HepG2 (cell line): ENCODE measurements around the gene GDPGP1. TPM values are rescaled to one million over a fixed set of nuclear protein-coding genes. Genes with fewer than 3 reads are reported as not detected.

ENCODE experiments used
- CENPT ChIP-seq: sonication (generic); formaldehyde crosslinking; IDR thresholded peaks from 2 replicates; pipeline ENCODE4 v1.8.0; 2022; ENCODE audit warnings: low read depth, mild to moderate bottlenecking, moderate library complexity, missing genetic modification reagents
- CSRNP1 ChIP-seq: sonication (generic); formaldehyde crosslinking; IDR thresholded peaks from 2 replicates; pipeline ENCODE4 v1.8.1; 2023; ENCODE audit warnings: mild to moderate bottlenecking, missing genetic modification reagents
- EHMT2 ChIP-seq: fragments of 200-600 bp; sonication (generic); IDR thresholded peaks from 2 replicates; pipeline ENCODE4 v1.7.0; 2017; ENCODE audit warnings: antibody characterized with exemption, low read depth, low read length, borderline replicate concordance
- GABPB1 ChIP-seq: IDR thresholded peaks from 2 replicates; pipeline ENCODE4 v1.6.1; 2016; ENCODE audit warnings: mild to moderate bottlenecking, missing genetic modification reagents, moderate library complexity, missing compliant biosample characterization
- GPN1 ChIP-seq: sonication (generic); formaldehyde crosslinking; IDR thresholded peaks from 2 replicates; pipeline ENCODE4 v1.5.1; 2020; ENCODE audit warnings: missing genetic modification reagents, borderline replicate concordance
- IRF9 ChIP-seq: sonication (generic); formaldehyde crosslinking; IDR thresholded peaks from 2 replicates; pipeline ENCODE4 v1.8.0; 2022; ENCODE audit warnings: missing genetic modification reagents, mild to moderate bottlenecking, borderline replicate concordance
- KDM5B ChIP-seq: sonication (generic); formaldehyde crosslinking; IDR thresholded peaks from 2 replicates; pipeline ENCODE4 v1.4.0; 2020; ENCODE audit warnings: missing genetic modification reagents, mild to moderate bottlenecking, borderline replicate concordance
- NFYB ChIP-seq: sonication (generic); formaldehyde crosslinking; IDR thresholded peaks from 2 replicates; pipeline ENCODE4 v1.4.0; 2020; ENCODE audit warnings: missing genetic modification reagents
- RARG ChIP-seq: sonication (generic); formaldehyde crosslinking; IDR thresholded peaks from 2 replicates; pipeline ENCODE4 v1.4.0; 2020; ENCODE audit warnings: low read depth, mild to moderate bottlenecking, missing genetic modification reagents
- REST ChIP-seq, 2 experiments: IDR thresholded peaks; 2 replicates each; pipeline ENCODE4 v1.6.1; 2011 to 2012; ENCODE audit warnings: low read length in 2 of 2, borderline replicate concordance in 1 of 2, low read depth in 1 of 2, mild to moderate bottlenecking in 1 of 2, moderate library complexity in 1 of 2
- REXO4 ChIP-seq: sonication (generic); formaldehyde crosslinking; IDR thresholded peaks from 2 replicates; pipeline ENCODE4 v1.8.0; 2022; ENCODE audit warnings: missing genetic modification reagents, mild to moderate bottlenecking, borderline replicate concordance
- RNF2 ChIP-seq: fragments of 450-650 bp; conservative IDR thresholded peaks from 2 replicates; pipeline ENCODE4 v1.6.1; 2016; ENCODE audit warnings: low read depth
- SALL1 ChIP-seq: sonication (generic); formaldehyde crosslinking; IDR thresholded peaks from 2 replicates; pipeline ENCODE4 v1.8.0; 2022; ENCODE audit warnings: mild to moderate bottlenecking, missing genetic modification reagents
- SMC3 ChIP-seq: IDR thresholded peaks from 2 replicates; pipeline ENCODE4 v1.6.1; 2011; ENCODE audit warnings: low read length, improper control_type of control experiment
- SOX13 ChIP-seq, 3 experiments: fragments of 450-650 bp in 1 of 3; sonication (generic) in 1 of 3; formaldehyde crosslinking in 1 of 3; IDR thresholded peaks in 2 of 3; conservative IDR thresholded peaks in 1 of 3; 2 replicates each; pipeline versions ENCODE4 v1.5.0 to v1.6.1; 2016 to 2020; ENCODE audit warnings: antibody characterized with exemption in 1 of 3, mild to moderate bottlenecking in 1 of 3, missing compliant biosample characterization in 1 of 3, missing genetic modification reagents in 1 of 3, moderate library complexity in 1 of 3
- STAG1 ChIP-seq: sonication (generic); formaldehyde crosslinking; IDR thresholded peaks from 2 replicates; pipeline ENCODE4 v1.4.0; 2020; ENCODE audit warnings: missing genetic modification reagents
- TARDBP ChIP-seq: sonication (generic); formaldehyde crosslinking; IDR thresholded peaks from 2 replicates; pipeline ENCODE4 v1.8.0; 2022; ENCODE audit warnings: mild to moderate bottlenecking, missing genetic modification reagents
- YEATS4 ChIP-seq: sonication (generic); formaldehyde crosslinking; IDR thresholded peaks from 2 replicates; pipeline ENCODE4 v1.4.0; 2020; ENCODE audit warnings: missing genetic modification reagents, borderline replicate concordance
- ZEB1 ChIP-seq: IDR thresholded peaks from 2 replicates; pipeline ENCODE4 v1.6.1; 2012; ENCODE audit warnings: mild to moderate bottlenecking, low read depth, inconsistent platforms; ENCODE audit not compliant: insufficient replicate concordance
- ZNF20 ChIP-seq: sonication (generic); formaldehyde crosslinking; IDR thresholded peaks from 2 replicates; pipeline ENCODE4 v1.4.0; 2020; ENCODE audit warnings: mild to moderate bottlenecking, moderate library complexity, missing genetic modification reagents
- ZNF337 ChIP-seq: sonication (generic); formaldehyde crosslinking; IDR thresholded peaks from 2 replicates; pipeline ENCODE4 v1.5.1; 2020; ENCODE audit warnings: missing genetic modification reagents, low read depth, mild to moderate bottlenecking, borderline replicate concordance
- ZNF383 ChIP-seq: sonication (generic); formaldehyde crosslinking; IDR thresholded peaks from 2 replicates; pipeline ENCODE4 v1.4.0; 2020; ENCODE audit warnings: missing genetic modification reagents, mild to moderate bottlenecking, borderline replicate concordance
- polyA plus RNA-seq, 8 experiments: library from polyadenylated mRNA; depleted of rRNA in 3 of 8; stranded (reverse) in 7 of 8; unstranded in 1 of 8; fragments of >200 nt; fragmentation: Illumina TruSeq in 4 of 8; extraction: Trizol in 4 of 8; gene quantifications; 2 replicates each; pipeline versions ENCODE4 v1.2.1 to v1.2.3, GENCODE V29; 2011 to 2016; ENCODE audit warnings: low read depth in 4 of 8, missing spikeins in 1 of 8, mixed read lengths in 1 of 8; ENCODE audit not compliant: insufficient read depth in 1 of 8
- total RNA-seq, 5 experiments: library from RNA; depleted of rRNA; stranded (reverse); fragments of >200 nt; fragmentation: Illumina TruSeq; extraction: Trizol; gene quantifications; 2 replicates each; pipeline ENCODE4 v1.2.3, GENCODE V29; 2016; ENCODE audit warnings: low read depth in 1 of 5

Gene GDPGP1
- total and polyA plus RNA-seq, 2 of the 13 experiments (the other 11 are each of a cell fraction or from before 2014, with no cell fraction given), result 1.5 to 4.3 TPM

- no peak for TF ChIP-seq CSRNP1 (CRISPR knock-in tag)
- no peak for TF ChIP-seq ZNF383 (CRISPR knock-in tag)
- no peak for TF ChIP-seq CENPT
- TF ChIP-seq RNF2, result no peak
- no peak for TF ChIP-seq REXO4
- peak; percentile 76 for TF ChIP-seq SALL1 (CRISPR knock-in tag)
- TF ChIP-seq SMC3, result no peak
- TF ChIP-seq ZEB1, result no peak
- TF ChIP-seq GABPB1 (CRISPR knock-in tag), result peak; percentile 40; the same call in 1 of the 2 replicates
- TF ChIP-seq STAG1, result peak; percentile 15; the same call in 1 of the 2 replicates
- 0 out of 2 replicates have a peak, but pooled peaks have one; percentile 74 for TF ChIP-seq ZNF337
- TF ChIP-seq TARDBP, result 0 out of 2 replicates have a peak, but pooled peaks have one; percentile 18
- no peak for TF ChIP-seq ZNF20 (CRISPR knock-in tag)
- TF ChIP-seq IRF9 (CRISPR knock-in tag), result no peak
- TF ChIP-seq YEATS4 (CRISPR knock-in tag), result peak; percentile 52; the same call in 1 of the 2 replicates
- TF ChIP-seq KDM5B (CRISPR knock-in tag), result peak; percentile 33; the same call in 1 of the 2 replicates
- no peak for TF ChIP-seq REST (IDR thresholded peaks at IDR 0.05; ENCODE audit: borderline replicate concordance in 1 of 2, low read depth in 1 of 2, low read length in 2 of 2)
- no peak for TF ChIP-seq EHMT2
- peak; percentile 41 for TF ChIP-seq NFYB (CRISPR knock-in tag)
- no peak for TF ChIP-seq GPN1
- TF ChIP-seq SOX13 (IDR thresholded peaks at IDR 0.05), result no peak
- TF ChIP-seq SOX13 (CRISPR knock-in tag; conservative IDR thresholded peaks at IDR 0.05 in 1 of 2, IDR thresholded peaks at IDR 0.05 in 1 of 2), result peak in 1 of 2 experiments; percentile 61; a peak in 2 of 4 replicates
- TF ChIP-seq RARG (CRISPR knock-in tag), result no peak
These were observed 42.1 kb upstream of the GDPGP1 start (continued) for GRCh38 chr15:90191794-90192509.
